Mucosa of descending colon (tissue), 3 donors: ENCODE measurements around the gene PLCD3. TPM values are rescaled to one million over a fixed set of nuclear protein-coding genes. Genes with fewer than 3 reads are reported as not detected.

Experiments
- ATAC-seq: fragments of 200-7000 bp; cut with Tn5 transposase; one replicate; pipeline ENCODE4 v1.9.1; 2020; ENCODE audit warnings: mild to moderate bottlenecking, moderate library complexity
- DNase-seq, 3 donors: peaks; one replicate each; pipeline ENCODE4 v3.0.0-alpha.2; 2020
- H3K36me3 ChIP-seq: fragments of 200-600 bp; one replicate; pipeline ENCODE4 v1.8.0; 2021; ENCODE audit warnings: low read depth, mild to moderate bottlenecking
- H3K4me1 ChIP-seq: fragments of 200-600 bp; one replicate; pipeline ENCODE4 v1.8.0; 2021; ENCODE audit warnings: low read depth, mild to moderate bottlenecking
- H3K4me3 ChIP-seq: fragments of 200-600 bp; one replicate; pipeline ENCODE4 v1.8.0; 2021; ENCODE audit warnings: mild to moderate bottlenecking
- H3K9me3 ChIP-seq: fragments of 200-600 bp; one replicate; pipeline ENCODE4 v1.8.0; 2021; ENCODE audit warnings: mild to moderate bottlenecking
- intact Hi-C, 2 donors: fragments of 100-400 bp; cut with DNase I in 1 of 2; cut with micrococcal nuclease in 1 of 2; formaldehyde crosslinking; loops; one replicate each; pipeline versions ENCODE4 v1.11.0 to v1.11.1; 2022; cut with DNase I, micrococcal nuclease
- total RNA-seq, 3 donors: library from RNA; stranded (reverse); fragmentation: NEBNext Ultra II Directional in 2 of 3; extraction: Animal tissue kit (Norgen Biotek cat#: 25700) in 2 of 3; gene quantifications; one replicate each; pipeline versions ENCODE4 v1.2.1 to v1.2.4, GENCODE V29; 2021 to 2023
- TF ChIP-seq, protein P1 (sequence below): fragments of 200-600 bp; IDR thresholded peaks from one replicate; pipeline ENCODE4 v1.8.0; 2022; ENCODE audit warnings: antibody characterized with exemption, mild to moderate bottlenecking
- donor health status: DM: no; HTN: no; CAD: no; lungs with moderate emphysema.
- donor health status: DM: no; HTN: no; CAD: no.
- donor health status: DM: no; HTN: yes; CAD: no.

The PLCD3 gene
- total RNA-seq, 3 donors from 2014 or later = 205 to 562 (median 232) TPM

DNA sequence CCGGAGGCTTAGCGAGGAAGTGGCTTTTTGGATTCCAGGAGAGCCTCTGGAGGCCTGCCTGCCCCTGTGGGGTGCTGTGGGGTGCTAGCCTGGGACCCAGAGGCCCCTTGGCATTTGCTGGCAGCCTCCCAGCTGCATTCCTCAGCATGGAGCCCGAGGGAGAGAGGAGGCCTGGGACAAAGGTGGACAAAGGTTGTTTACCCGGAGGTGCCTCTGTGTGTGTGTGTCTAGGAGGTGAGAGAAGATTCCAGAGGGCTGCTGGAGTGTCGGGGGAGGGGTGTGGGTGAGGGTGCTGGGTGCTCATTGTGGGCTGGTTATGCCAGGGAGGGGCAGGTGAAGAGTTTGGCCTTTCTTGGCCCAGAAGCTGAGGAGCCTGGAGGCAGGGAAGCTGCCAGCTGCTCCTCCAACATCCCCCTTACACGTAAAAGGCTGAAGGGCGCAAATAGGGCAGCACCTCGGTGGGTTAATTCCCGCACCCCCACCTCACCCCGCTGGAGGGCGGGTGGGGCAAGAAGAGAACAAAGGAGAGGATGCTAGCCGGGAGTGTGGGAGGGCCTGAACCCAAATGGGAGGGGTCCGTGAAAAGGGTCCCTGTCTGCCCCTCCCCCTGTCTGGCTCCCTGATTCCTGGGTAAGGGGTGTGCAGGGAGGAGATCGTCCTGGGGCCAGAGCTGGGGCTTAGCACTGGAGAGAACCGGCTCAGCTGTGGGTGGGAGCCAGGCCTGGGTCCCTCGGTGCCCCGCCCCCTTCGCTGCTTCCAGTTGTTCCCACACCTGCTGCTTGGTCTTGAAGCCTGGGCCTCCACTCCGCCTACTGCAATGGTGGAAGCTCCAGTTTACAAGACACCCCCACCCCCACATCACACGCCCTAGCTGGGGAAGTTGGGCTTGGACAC is 39.3 kb upstream of the PLCD3 start:
- intact Hi-C loops = no loop called here
- Histone ChIP-seq H3K4me3 (no peak overlapping the region), H3K9me3 (no peaks in the 10 kb centered on the region), H3K36me3 (no peaks in the 10 kb centered on the region), H3K4me1 (peaks cover 35% of the 10 kb centered on the region)
- TF ChIP-seq, protein P1, sequence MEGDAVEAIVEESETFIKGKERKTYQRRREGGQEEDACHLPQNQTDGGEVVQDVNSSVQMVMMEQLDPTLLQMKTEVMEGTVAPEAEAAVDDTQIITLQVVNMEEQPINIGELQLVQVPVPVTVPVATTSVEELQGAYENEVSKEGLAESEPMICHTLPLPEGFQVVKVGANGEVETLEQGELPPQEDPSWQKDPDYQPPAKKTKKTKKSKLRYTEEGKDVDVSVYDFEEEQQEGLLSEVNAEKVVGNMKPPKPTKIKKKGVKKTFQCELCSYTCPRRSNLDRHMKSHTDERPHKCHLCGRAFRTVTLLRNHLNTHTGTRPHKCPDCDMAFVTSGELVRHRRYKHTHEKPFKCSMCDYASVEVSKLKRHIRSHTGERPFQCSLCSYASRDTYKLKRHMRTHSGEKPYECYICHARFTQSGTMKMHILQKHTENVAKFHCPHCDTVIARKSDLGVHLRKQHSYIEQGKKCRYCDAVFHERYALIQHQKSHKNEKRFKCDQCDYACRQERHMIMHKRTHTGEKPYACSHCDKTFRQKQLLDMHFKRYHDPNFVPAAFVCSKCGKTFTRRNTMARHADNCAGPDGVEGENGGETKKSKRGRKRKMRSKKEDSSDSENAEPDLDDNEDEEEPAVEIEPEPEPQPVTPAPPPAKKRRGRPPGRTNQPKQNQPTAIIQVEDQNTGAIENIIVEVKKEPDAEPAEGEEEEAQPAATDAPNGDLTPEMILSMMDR = no peak
- peak; percentile 59 for ATAC-seq
- peak; percentile 60 to 64 (median 62) for DNase-seq

DNA sequence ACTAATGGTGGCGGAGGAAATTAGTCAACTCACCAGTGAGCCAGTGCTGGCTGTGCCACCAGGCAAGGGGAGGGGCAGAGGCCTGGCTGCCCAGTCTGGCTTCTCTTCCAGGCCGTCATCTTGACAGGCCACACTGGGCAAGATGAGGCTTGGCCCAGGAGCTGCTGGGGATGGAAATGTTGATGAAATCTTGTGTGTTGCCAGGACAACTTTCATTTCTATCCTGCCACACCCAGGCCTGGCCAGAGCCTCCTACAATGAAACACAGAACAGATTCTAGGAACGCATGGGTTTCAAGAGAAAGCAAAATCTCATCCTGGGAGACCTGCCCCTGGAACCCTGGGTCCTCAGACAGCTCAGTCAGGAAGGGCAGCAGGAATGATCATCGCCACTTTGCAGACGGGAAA is 38.6 kb upstream of the PLCD3 start:
- peaks cover 29% of the 10 kb centered on the region for H3K4me1 ChIP-seq
- H3K9me3 ChIP-seq = no peaks in the 10 kb centered on the region
- no peak overlapping the region for H3K4me3 ChIP-seq
- TF ChIP-seq, protein P1 = no peak
- DNase-seq = peak; percentile 49 to 72 (median 50)
- H3K36me3 ChIP-seq = no peaks in the 10 kb centered on the region
- intact Hi-C loops = no loop called here
- ATAC-seq = peak; percentile 60

DNA sequence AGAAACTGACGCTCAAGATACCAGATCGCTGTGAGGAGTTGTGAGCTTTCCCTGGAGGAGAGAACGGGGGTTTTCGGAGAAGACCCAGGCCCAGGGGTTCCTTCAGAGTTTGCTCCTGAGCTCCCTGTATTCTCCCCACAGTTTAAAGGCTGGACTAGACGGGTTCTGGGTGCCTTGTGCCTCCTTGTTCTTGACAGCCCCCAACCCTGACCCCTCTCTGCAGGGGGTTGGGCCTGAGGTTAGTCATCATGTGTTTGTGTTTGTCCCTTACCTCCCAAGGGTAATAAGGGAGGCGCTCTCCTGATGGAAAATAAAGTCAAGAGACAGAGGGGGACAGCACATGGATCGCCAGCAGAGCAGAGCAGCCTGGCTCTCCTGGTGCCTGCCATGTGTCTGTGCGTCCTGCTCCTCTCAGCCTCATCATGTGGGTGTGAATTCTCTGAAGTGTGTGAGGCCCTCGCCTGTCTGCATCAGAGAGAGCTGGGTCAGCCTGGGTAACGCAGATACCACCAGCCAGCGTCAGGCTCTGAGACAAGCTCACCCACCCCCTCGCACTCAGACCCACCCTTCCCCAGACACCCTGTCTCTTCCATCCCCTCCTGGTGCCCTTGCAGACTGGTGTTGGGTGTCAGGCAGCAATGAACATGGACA is 38.1 kb upstream of the PLCD3 start:
- intact Hi-C loops = no loop called here
- DNase-seq = no peak
- no peaks in the 10 kb centered on the region for H3K36me3 ChIP-seq
- no peaks in the 10 kb centered on the region for H3K9me3 ChIP-seq
- ATAC-seq = no peak
- H3K4me3 ChIP-seq = no peak overlapping the region
- TF ChIP-seq, protein P1 = no peak
- peaks cover 27% of the 10 kb centered on the region for H3K4me1 ChIP-seq

DNA sequence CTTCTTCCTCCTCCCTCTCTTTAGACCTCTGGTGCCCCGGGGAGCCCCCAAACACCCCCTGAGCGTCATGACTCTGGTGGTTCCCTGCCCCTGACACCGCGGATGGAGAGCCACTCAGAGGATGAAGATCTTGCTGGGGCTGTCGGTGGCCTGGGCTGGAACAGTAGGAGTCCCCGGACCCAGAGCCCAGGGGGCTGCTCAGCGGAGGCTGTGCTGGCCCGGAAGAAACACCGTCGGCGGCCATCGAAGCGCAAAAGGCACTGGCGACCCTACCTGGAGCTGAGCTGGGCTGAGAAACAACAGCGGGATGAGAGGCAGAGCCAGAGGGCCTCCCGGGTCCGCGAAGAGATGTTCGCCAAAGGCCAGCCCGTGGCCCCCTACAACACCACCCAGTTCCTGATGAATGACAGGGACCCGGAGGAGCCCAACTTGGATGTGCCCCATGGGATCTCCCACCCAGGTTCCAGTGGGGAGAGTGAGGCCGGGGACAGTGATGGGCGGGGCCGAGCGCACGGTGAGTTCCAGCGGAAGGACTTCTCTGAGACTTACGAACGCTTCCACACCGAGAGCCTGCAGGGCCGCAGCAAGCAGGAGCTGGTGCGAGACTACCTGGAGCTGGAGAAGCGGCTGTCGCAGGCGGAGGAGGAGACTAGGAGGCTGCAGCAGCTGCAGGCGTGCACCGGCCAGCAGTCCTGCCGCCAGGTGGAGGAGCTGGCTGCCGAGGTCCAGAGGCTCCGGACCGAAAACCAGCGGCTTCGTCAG is 36.9 kb upstream of the PLCD3 start:
- DNase-seq (no peak), ATAC-seq (no peak)
- intact Hi-C loops = no loop called here
- TF ChIP-seq, protein P1 = no peak
- H3K4me3 ChIP-seq = no peak overlapping the region
- H3K4me1 ChIP-seq = peaks cover 27% of the 10 kb centered on the region
- H3K36me3 ChIP-seq = no peaks in the 10 kb centered on the region
- no peaks in the 10 kb centered on the region for H3K9me3 ChIP-seq

DNA sequence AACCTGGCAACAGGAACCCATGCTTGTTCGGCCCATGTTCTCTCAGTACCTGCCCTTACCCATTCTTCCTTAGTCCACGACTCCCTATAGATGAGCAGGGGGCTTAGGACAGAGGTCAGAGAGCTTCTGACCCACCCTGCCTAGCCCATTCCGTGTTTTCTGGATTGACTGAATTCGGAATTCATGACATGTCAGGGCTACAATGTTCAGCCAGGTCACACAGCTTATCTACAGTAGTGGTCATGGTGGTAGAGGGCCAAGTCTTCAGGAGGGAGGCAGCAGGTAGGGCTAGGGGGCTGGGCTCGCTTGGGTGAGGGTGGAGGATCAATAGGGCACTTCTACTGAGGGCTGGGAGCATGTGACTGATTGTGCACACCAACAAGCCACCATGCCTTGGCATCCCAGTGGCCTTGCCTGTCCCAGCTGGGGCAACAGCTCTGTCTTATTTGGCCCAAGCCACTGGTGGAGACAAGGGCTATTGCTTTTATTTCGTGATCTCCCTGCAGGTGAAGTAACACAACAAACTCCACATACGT is 32.5 kb upstream of the PLCD3 start:
- no peaks in the 10 kb centered on the region for H3K9me3 ChIP-seq
- peak in 1 of 3 donors; percentile 17 for DNase-seq
- H3K4me3 ChIP-seq = no peak overlapping the region
- TF ChIP-seq, protein P1 = no peak
- H3K4me1 ChIP-seq = peaks cover 12% of the 10 kb centered on the region
- intact Hi-C loops = no loop called here
- ATAC-seq = no peak
- peaks cover 3% of the 10 kb centered on the region for H3K36me3 ChIP-seq
